Loucy (cell line): ENCODE data around the gene AFF3.

Experiments
- H2AFZ ChIP-seq: fragments of 200-600 bp; sonication (generic); 2 replicates; pipeline ENCODE4 v1.6.0; 2016; ENCODE audit warnings: antibody characterized with exemption, mild to moderate bottlenecking, low read length, moderate library complexity
- H3F3A ChIP-seq: fragments of 200-600 bp; 2 replicates; pipeline ENCODE4 v1.6.0; 2016; ENCODE audit warnings: antibody characterized with exemption, low read depth, mild to moderate bottlenecking
- H3K27me3 ChIP-seq: fragments of 200-600 bp; sonication (generic); 2 replicates; pipeline ENCODE4 v1.6.1; 2014; ENCODE audit warnings: low read length, mild to moderate bottlenecking; ENCODE audit not compliant: insufficient read depth, poor library complexity, severe bottlenecking
- H3K36me3 ChIP-seq: fragments of 200-600 bp; sonication (generic); 2 replicates; pipeline ENCODE4 v1.6.1; 2016; ENCODE audit warnings: low read length; ENCODE audit not compliant: insufficient read depth
- H3K4me1 ChIP-seq: fragments of 200-600 bp; sonication (generic); 2 replicates; pipeline ENCODE4 v1.5.1; 2014; ENCODE audit warnings: low read length, mild to moderate bottlenecking; ENCODE audit not compliant: insufficient read depth, poor library complexity, severe bottlenecking
- H3K4me2 ChIP-seq: fragments of 200-600 bp; sonication (generic); 2 replicates; pipeline ENCODE4 v1.6.0; 2014; ENCODE audit warnings: antibody characterized with exemption, low read length, low read depth, mild to moderate bottlenecking; ENCODE audit not compliant: poor library complexity, severe bottlenecking
- H3K4me3 ChIP-seq: fragments of 200-600 bp; sonication (generic); 2 replicates; pipeline ENCODE4 v1.5.1; 2014; ENCODE audit warnings: low read length, mild to moderate bottlenecking, mixed read lengths; ENCODE audit not compliant: poor library complexity, severe bottlenecking
- H3K79me2 ChIP-seq: fragments of 200-600 bp; sonication (generic); 2 replicates; pipeline ENCODE4 v1.6.1; 2014; ENCODE audit warnings: low read length; ENCODE audit not compliant: insufficient read depth
- H3K9ac ChIP-seq: fragments of 200-600 bp; sonication (generic); 2 replicates; pipeline ENCODE4 v1.6.0; 2014; ENCODE audit warnings: mild to moderate bottlenecking, low read depth, low read length, moderate library complexity; ENCODE audit not compliant: poor library complexity, severe bottlenecking
- H3K9me2 ChIP-seq: fragments of 200-600 bp; sonication (generic); replicated peaks from 2 replicates; pipeline ENCODE4 v1.6.1; 2016; ENCODE audit warnings: low read depth, low read length, mixed read lengths
- H3K9me3 ChIP-seq: fragments of 200-600 bp; sonication (generic); 2 replicates; pipeline ENCODE4 v1.6.1; 2014; ENCODE audit warnings: mild to moderate bottlenecking, antibody characterized with exemption, low read length, low read depth; ENCODE audit not compliant: insufficient read depth
- H4K20me1 ChIP-seq: fragments of 200-600 bp; sonication (generic); 2 replicates; pipeline ENCODE4 v1.6.0; 2014; ENCODE audit warnings: antibody characterized with exemption, low read length, mild to moderate bottlenecking; ENCODE audit not compliant: insufficient read depth, poor library complexity, severe bottlenecking
- CTCF ChIP-seq: fragments of 200-600 bp; sonication (generic); conservative IDR thresholded peaks from 2 replicates; pipeline ENCODE4 v1.5.1; 2014; ENCODE audit warnings: mild to moderate bottlenecking, antibody characterized with exemption, low read length
- EZH2phosphoT487 ChIP-seq: fragments of 200-600 bp; IDR thresholded peaks from 2 replicates; pipeline ENCODE4 v1.6.1; 2018; ENCODE audit warnings: antibody characterized with exemption, mild to moderate bottlenecking, moderate library complexity, borderline replicate concordance

AFF3 gene

GRCh38 chr2:99694331-99694730 lies 448.1 kb downstream of the AFF3 start:
- Histone ChIP-seq H3K27me3 (no peaks in the 10 kb centered on the region), H3K9me2 (no peaks in the 10 kb centered on the region), H3K9ac (no peak overlapping the region), H3K4me1 (no peaks in the 10 kb centered on the region), H3K79me2 (no peaks in the 10 kb centered on the region), H3F3A (no peaks in the 10 kb centered on the region), H3K9me3 (no peaks in the 10 kb centered on the region), H2AFZ (no peak overlapping the region), H3K4me2 (no peak overlapping the region), H3K4me3 (no peak overlapping the region), H4K20me1 (no peaks in the 10 kb centered on the region), H3K36me3 (no peaks in the 10 kb centered on the region)
- no peak for TF ChIP-seq CTCF
- TF ChIP-seq EZH2phosphoT487 = no peak

GRCh38 chr2:99692785-99693184 lies 449.6 kb downstream of the AFF3 start:
- no peaks in the 10 kb centered on the region for H3K36me3 ChIP-seq
- no peaks in the 10 kb centered on the region for H3K4me1 ChIP-seq
- H3F3A ChIP-seq = no peaks in the 10 kb centered on the region
- H3K9ac ChIP-seq = no peak overlapping the region
- H3K4me2 ChIP-seq = no peak overlapping the region
- no peak overlapping the region for H3K4me3 ChIP-seq
- H3K9me3 ChIP-seq = no peaks in the 10 kb centered on the region
- no peaks in the 10 kb centered on the region for H3K79me2 ChIP-seq
- TF ChIP-seq EZH2phosphoT487 (no peak), CTCF (peak; percentile 39)
- H4K20me1 ChIP-seq = no peaks in the 10 kb centered on the region
- no peaks in the 10 kb centered on the region for H3K9me2 ChIP-seq
- H2AFZ ChIP-seq = no peak overlapping the region
- no peaks in the 10 kb centered on the region for H3K27me3 ChIP-seq

GRCh38 chr2:99691926-99692325 lies 450.5 kb downstream of the AFF3 start:
- Histone ChIP-seq H3F3A (no peaks in the 10 kb centered on the region), H2AFZ (no peak overlapping the region)

More at GRCh38 chr2:99691926-99692325, 450.5 kb downstream of the AFF3 start:
- H3K9me3 ChIP-seq = no peaks in the 10 kb centered on the region
- H4K20me1 ChIP-seq = no peaks in the 10 kb centered on the region
- H3K9me2 ChIP-seq = no peaks in the 10 kb centered on the region
- TF ChIP-seq CTCF = no peak
- no peak for TF ChIP-seq EZH2phosphoT487
- H3K27me3 ChIP-seq = no peaks in the 10 kb centered on the region
- no peaks in the 10 kb centered on the region for H3K79me2 ChIP-seq
- no peak overlapping the region for H3K4me2 ChIP-seq
- no peaks in the 10 kb centered on the region for H3K4me1 ChIP-seq
- H3K36me3 ChIP-seq = no peaks in the 10 kb centered on the region
- no peak overlapping the region for H3K4me3 ChIP-seq
- H3K9ac ChIP-seq = no peak overlapping the region
